ENCODE results near the gene BANF2.

BANF2 gene

GRCh38 chr20:17710379-17711266, 10.9 kb downstream of the BANF2 start:
- no peak for DNase-seq (ENCODE audit: low read depth)

GRCh38 chr20:17711267-17711627, 11.5 kb downstream of the BANF2 start:
- no peak for DNase-seq (ENCODE audit: low read depth)

GRCh38 chr20:17712201-17712600, 12.4 kb downstream of the BANF2 start:
- no peak for DNase-seq (ENCODE audit: low read depth)

- DNase-seq (ENCODE audit: low read depth): no peak
Observed at GRCh38 chr20:17712708-17713107, 12.9 kb downstream of the BANF2 start.

- no peak for DNase-seq (ENCODE audit: low read depth)
Observed at GRCh38 chr20:17714597-17714996, 14.8 kb downstream of the BANF2 start.

- DNase-seq (ENCODE audit: low read depth): no peak
Observed at GRCh38 chr20:17715075-17715474, 15.3 kb downstream of the BANF2 start.

GRCh38 chr20:17716331-17716730, 16.6 kb downstream of the BANF2 start:
- DNase-seq (ENCODE audit: low read depth): no peak

- no peak for DNase-seq (ENCODE audit: low read depth)
Observed at GRCh38 chr20:17720755-17721154, 21.0 kb downstream of the BANF2 start.

- DNase-seq (ENCODE audit: low read depth): no peak
Observed at GRCh38 chr20:17721802-17722486, 22.2 kb downstream of the BANF2 start.

GRCh38 chr20:17722493-17723300, 22.9 kb downstream of the BANF2 start:
- DNase-seq (ENCODE audit: low read depth): no peak

- DNase-seq (ENCODE audit: low read depth): no peak
Observed at GRCh38 chr20:17723301-17723691, 23.5 kb downstream of the BANF2 start.

GRCh38 chr20:17725094-17725835, 25.5 kb downstream of the BANF2 start:
- no peak for DNase-seq (ENCODE audit: low read depth)

- no peak for DNase-seq (ENCODE audit: low read depth)
Observed at GRCh38 chr20:17726902-17727301, 27.1 kb downstream of the BANF2 start.

- DNase-seq (ENCODE audit: low read depth): no peak
Observed at GRCh38 chr20:17727351-17727750, 27.6 kb downstream of the BANF2 start.

GRCh38 chr20:17728074-17728473, 28.3 kb downstream of the BANF2 start:
- no peak for DNase-seq (ENCODE audit: low read depth)

- no peak for DNase-seq (ENCODE audit: low read depth)
Observed at GRCh38 chr20:17730071-17730470, 30.3 kb downstream of the BANF2 start.

- no peak for DNase-seq (ENCODE audit: low read depth)
Observed at GRCh38 chr20:17731233-17731632, 31.5 kb downstream of the BANF2 start.

GRCh38 chr20:17732907-17733521, 33.2 kb downstream of the BANF2 start:
- DNase-seq (ENCODE audit: low read depth): no peak

- no peak for DNase-seq (ENCODE audit: low read depth)
Observed at GRCh38 chr20:17733767-17734304, 34.1 kb downstream of the BANF2 start.

- DNase-seq (ENCODE audit: low read depth): no peak
Observed at GRCh38 chr20:17734374-17734773, 34.6 kb downstream of the BANF2 start.

GRCh38 chr20:17735206-17735804, 35.5 kb downstream of the BANF2 start:
- DNase-seq (ENCODE audit: low read depth): no peak

Measured in T-helper 22 cell (primary cell).